GM23338 (cell line): ENCODE results near the gene UBASH3A. TPM values are rescaled to one million over a fixed set of nuclear protein-coding genes. Genes with fewer than 3 reads are reported as not detected.

Experiments used
- ATAC-seq: fragments of 200-7000 bp; cut with Tn5 transposase; 3 replicates; pipeline ENCODE4 v1.9.1; 2020
- DNase-seq: peaks from one replicate; pipeline ENCODE4 v3.0.0-alpha.2; 2015; ENCODE audit warnings: low spot score
- H2AFZ ChIP-seq: fragments of 200-600 bp; sonication (generic); 2 replicates; pipeline ENCODE4 v1.8.0; 2016; ENCODE audit warnings: antibody characterized with exemption, mild to moderate bottlenecking, moderate library complexity
- H3F3A ChIP-seq: fragments of 200-600 bp; sonication (generic); replicated peaks from 2 replicates; pipeline ENCODE4 v1.8.0; 2017; ENCODE audit warnings: antibody characterized with exemption, mixed run types, low read depth
- H3K27ac ChIP-seq: fragments of 200-600 bp; sonication (generic); 2 replicates; pipeline ENCODE4 v1.6.1; 2016; ENCODE audit warnings: low read depth
- H3K27me3 ChIP-seq: fragments of 200-600 bp; sonication (generic); 2 replicates; pipeline ENCODE4 v1.8.0; 2016; ENCODE audit warnings: mild to moderate bottlenecking, mixed run types, moderate library complexity; ENCODE audit not compliant: insufficient read depth
- H3K36me3 ChIP-seq: fragments of 200-600 bp; sonication (generic); 2 replicates; pipeline ENCODE4 v1.8.0; 2016; ENCODE audit warnings: mild to moderate bottlenecking; ENCODE audit not compliant: insufficient read depth
- H3K4me1 ChIP-seq: fragments of 200-600 bp; sonication (generic); 2 replicates; pipeline ENCODE4 v1.8.0; 2016; ENCODE audit warnings: mild to moderate bottlenecking, moderate library complexity; ENCODE audit not compliant: insufficient read depth
- H3K4me2 ChIP-seq: fragments of 200-600 bp; sonication (generic); 2 replicates; pipeline ENCODE4 v1.7.1; 2017; ENCODE audit warnings: mixed run types
- H3K4me3 ChIP-seq: fragments of 200-600 bp; sonication (generic); 2 replicates; pipeline ENCODE4 v1.6.1; 2016; ENCODE audit warnings: mixed run types
- H3K79me2 ChIP-seq: fragments of 200-600 bp; sonication (generic); replicated peaks from 2 replicates; pipeline ENCODE4 v1.8.0; 2017; ENCODE audit warnings: mild to moderate bottlenecking; ENCODE audit not compliant: insufficient read depth
- H3K9me2 ChIP-seq: fragments of 200-600 bp; sonication (generic); 2 replicates; pipeline ENCODE4 v1.8.0; 2017; ENCODE audit not compliant: insufficient read depth
- H4K20me1 ChIP-seq: fragments of 200-600 bp; sonication (generic); replicated peaks from 2 replicates; pipeline ENCODE4 v1.8.0; 2017; ENCODE audit warnings: mild to moderate bottlenecking; ENCODE audit not compliant: insufficient read depth
- H3K27ac Mint-ChIP-seq: 2 replicates; pipeline ENCODE4 v1.8.0; 2020; ENCODE audit warnings: inconsistent platforms, mild to moderate bottlenecking, moderate library complexity, mixed read lengths
- H3K27me3 Mint-ChIP-seq: 3 replicates; pipeline ENCODE4 v1.8.0; 2022; ENCODE audit warnings: low read depth, mild to moderate bottlenecking, moderate library complexity, mixed read lengths, inconsistent platforms; ENCODE audit not compliant: insufficient read depth, poor library complexity
- H3K36me3 Mint-ChIP-seq: 3 replicates; pipeline ENCODE4 v1.8.0; 2021; ENCODE audit warnings: low read depth, mild to moderate bottlenecking, inconsistent platforms, moderate library complexity, mixed read lengths
- H3K4me1 Mint-ChIP-seq: 3 replicates; pipeline ENCODE4 v1.8.0; 2020; ENCODE audit warnings: mild to moderate bottlenecking, inconsistent platforms, mixed read lengths
- H3K4me3 Mint-ChIP-seq: 3 replicates; pipeline ENCODE4 v1.8.0; 2021; ENCODE audit warnings: moderate library complexity, mild to moderate bottlenecking, inconsistent platforms, mixed read lengths
- H3K9me3 Mint-ChIP-seq: 3 replicates; pipeline ENCODE4 v1.8.0; 2020; ENCODE audit warnings: moderate library complexity, mild to moderate bottlenecking, inconsistent platforms, mixed read lengths
- EZH2 ChIP-seq: fragments of 200-600 bp; sonication (generic); IDR thresholded peaks from one replicate; pipeline ENCODE4 v1.8.0; 2017; ENCODE audit warnings: antibody characterized with exemption, mild to moderate bottlenecking, low read depth; ENCODE audit not compliant: unreplicated experiment
- JUNB ChIP-seq: IDR thresholded peaks from one replicate; pipeline ENCODE4 v1.6.1; 2016; ENCODE audit warnings: antibody characterized with exemption; ENCODE audit not compliant: unreplicated experiment
- NANOG ChIP-seq: IDR thresholded peaks from 2 replicates; pipeline ENCODE4 v1.6.1; 2016; ENCODE audit warnings: antibody characterized with exemption, borderline replicate concordance
- POLR2AphosphoS5 ChIP-seq: IDR thresholded peaks from 2 replicates; pipeline ENCODE4 v1.6.1; 2016; ENCODE audit warnings: antibody characterized with exemption, low read depth
- ZNF114 ChIP-seq: fragments of 250-450 bp; sonication (Bioruptor Pico); IDR thresholded peaks from 2 replicates; pipeline ENCODE4 v1.5.0; 2020; ENCODE audit warnings: mild to moderate bottlenecking, moderate library complexity
- polyA plus RNA-seq: library from polyadenylated mRNA; unstranded; fragments of >200 nt; fragmentation: Nextera tagmentation; extraction: Ambion mirVana; gene quantifications from 2 replicates; pipeline ENCODE4 v1.2.1, GENCODE V29; 2016
- total RNA-seq: library from RNA; depleted of rRNA; stranded (reverse); fragments of >200 nt; shearing (Covaris generic); gene quantifications from 2 replicates; pipeline ENCODE4 v1.2.3, GENCODE V29; 2014
- TF ChIP-seq, protein P1 (sequence below), 2 experiments: fragments of 200-600 bp in 1 of 2; sonication (generic) in 1 of 2; conservative IDR thresholded peaks; 2 replicates each; pipeline versions ENCODE4 v1.5.1 to v1.6.1; 2016 to 2017; ENCODE audit warnings: antibody characterized with exemption in 2 of 2, low read depth in 2 of 2, mild to moderate bottlenecking in 2 of 2, moderate library complexity in 1 of 2
- TF ChIP-seq, protein P2 (sequence below): IDR thresholded peaks from one replicate; pipeline ENCODE4 v1.6.1; 2018; ENCODE audit warnings: antibody characterized with exemption; ENCODE audit not compliant: unreplicated experiment
- TF ChIP-seq, protein P3 (sequence below): fragments of 250-450 bp; sonication (Bioruptor Pico); IDR thresholded peaks from 2 replicates; pipeline ENCODE4 v1.5.0; 2020; ENCODE audit warnings: mild to moderate bottlenecking, moderate library complexity

The UBASH3A gene
- total and polyA plus RNA-seq, 2 experiments from 2014 or later: not detected

DNA sequence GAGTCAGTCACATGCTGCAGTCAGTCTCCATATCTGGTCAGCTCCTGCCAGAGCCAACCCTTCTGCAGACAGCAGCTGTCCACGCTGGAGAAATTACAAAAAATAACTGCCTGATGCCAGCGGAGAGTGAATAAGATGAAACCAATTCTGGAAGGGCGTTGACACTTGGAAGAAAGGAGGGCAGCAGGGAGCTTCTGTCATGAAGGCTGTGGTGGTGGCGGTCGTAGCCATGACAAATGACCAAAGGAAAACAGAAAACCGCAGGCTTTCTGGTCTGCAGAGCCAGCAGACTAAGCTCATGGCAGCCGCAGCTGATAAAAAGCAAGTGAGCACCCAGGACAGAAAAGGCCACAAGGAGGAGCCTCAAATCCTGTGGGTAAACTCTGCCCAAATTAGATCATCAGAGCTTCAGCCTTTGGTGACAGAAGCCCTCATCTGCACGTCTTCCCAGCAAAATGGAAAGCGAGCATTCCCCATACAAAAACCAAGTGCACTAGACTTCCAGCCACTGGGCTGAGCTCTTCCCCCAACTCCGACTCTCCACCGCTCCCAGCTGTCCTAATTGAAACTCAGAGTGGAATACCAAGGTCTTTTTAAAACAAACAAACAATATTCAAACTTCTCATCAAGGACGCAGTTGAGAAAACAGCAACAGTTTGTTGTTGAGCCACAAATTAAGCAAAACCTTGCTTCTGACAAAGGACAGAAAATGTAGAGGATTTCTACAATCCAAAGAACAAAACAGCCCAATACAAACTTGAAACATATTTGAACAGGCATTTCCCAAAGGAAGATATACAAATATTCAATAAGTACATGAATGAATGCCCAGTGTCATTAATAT, 63.7 kb downstream of the UBASH3A start:
- H3K9me3 Mint-ChIP-seq: no peaks in the 10 kb centered on the region
- H3K4me3 Mint-ChIP-seq: no peak overlapping the region
- Histone ChIP-seq H3K9me2 (no peaks in the 10 kb centered on the region), H3K27me3 (no peaks in the 10 kb centered on the region), H2AFZ (no peak overlapping the region), H3K4me2 (no peak overlapping the region), H4K20me1 (no peaks in the 10 kb centered on the region), H3K27ac (no peak overlapping the region), H3K79me2 (no peaks in the 10 kb centered on the region), H3F3A (no peaks in the 10 kb centered on the region), H3K36me3 (no peaks in the 10 kb centered on the region), H3K4me1 (peaks cover 11% of the 10 kb centered on the region), H3K4me3 (no peak overlapping the region)
- H3K36me3 Mint-ChIP-seq: no peaks in the 10 kb centered on the region
- TF ChIP-seq EZH2 (no peak), JUNB (no peak)
- TF ChIP-seq, protein P1, sequence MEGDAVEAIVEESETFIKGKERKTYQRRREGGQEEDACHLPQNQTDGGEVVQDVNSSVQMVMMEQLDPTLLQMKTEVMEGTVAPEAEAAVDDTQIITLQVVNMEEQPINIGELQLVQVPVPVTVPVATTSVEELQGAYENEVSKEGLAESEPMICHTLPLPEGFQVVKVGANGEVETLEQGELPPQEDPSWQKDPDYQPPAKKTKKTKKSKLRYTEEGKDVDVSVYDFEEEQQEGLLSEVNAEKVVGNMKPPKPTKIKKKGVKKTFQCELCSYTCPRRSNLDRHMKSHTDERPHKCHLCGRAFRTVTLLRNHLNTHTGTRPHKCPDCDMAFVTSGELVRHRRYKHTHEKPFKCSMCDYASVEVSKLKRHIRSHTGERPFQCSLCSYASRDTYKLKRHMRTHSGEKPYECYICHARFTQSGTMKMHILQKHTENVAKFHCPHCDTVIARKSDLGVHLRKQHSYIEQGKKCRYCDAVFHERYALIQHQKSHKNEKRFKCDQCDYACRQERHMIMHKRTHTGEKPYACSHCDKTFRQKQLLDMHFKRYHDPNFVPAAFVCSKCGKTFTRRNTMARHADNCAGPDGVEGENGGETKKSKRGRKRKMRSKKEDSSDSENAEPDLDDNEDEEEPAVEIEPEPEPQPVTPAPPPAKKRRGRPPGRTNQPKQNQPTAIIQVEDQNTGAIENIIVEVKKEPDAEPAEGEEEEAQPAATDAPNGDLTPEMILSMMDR (conservative IDR thresholded peaks at IDR 0.05; ENCODE audit: low read depth in 2 of 2): peak; percentile 35 to 63; a peak in 3 of 4 replicates
- DNase-seq (peak; percentile 60), ATAC-seq (peak; percentile 64)
- H3K27ac Mint-ChIP-seq: no peak overlapping the region
- H3K4me1 Mint-ChIP-seq: peaks cover 40% of the 10 kb centered on the region
- peaks cover 10% of the 10 kb centered on the region for H3K27me3 Mint-ChIP-seq

DNA sequence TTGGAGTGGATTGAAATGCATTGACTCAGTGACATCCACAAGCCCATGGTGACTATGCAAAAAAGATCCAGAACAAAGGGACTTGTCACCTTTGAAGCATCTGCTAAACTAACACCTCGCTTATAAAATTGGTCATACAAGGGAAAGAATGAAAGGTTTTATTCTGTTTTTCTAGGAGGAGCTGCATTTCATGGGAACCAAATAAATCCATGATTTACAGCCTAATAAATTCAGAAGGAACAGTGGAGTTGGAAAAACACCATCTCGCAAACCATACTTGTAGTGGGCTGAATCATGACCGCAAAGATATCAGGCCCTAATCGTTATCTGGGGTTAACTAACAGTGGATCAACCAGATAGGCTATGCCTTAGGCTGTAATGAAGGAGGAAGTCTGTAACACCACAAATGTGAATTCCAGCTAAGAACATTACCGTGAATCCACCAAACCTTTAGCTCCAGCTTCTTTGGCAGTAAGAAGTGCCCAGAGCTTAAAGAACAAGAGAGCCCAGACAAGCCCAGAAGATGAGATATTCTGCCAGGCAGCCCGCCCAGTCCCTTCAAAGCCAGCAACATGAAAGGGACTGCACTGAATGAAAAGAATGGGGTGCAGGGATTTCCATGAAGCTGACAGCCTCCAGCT, 64.9 kb downstream of the UBASH3A start:
- H3K79me2 ChIP-seq: no peaks in the 10 kb centered on the region
- no peak overlapping the region for H2AFZ ChIP-seq
- DNase-seq (no peak), ATAC-seq (no peak)
- no peak overlapping the region for H3K4me2 ChIP-seq
- no peak overlapping the region for H3K27ac ChIP-seq
- no peak overlapping the region for H3K4me3 ChIP-seq
- no peaks in the 10 kb centered on the region for H3K9me2 ChIP-seq
- Mint-ChIP-seq H3K4me3 (no peak overlapping the region), H3K4me1 (peaks cover 30% of the 10 kb centered on the region), H3K9me3 (no peaks in the 10 kb centered on the region), H3K27me3 (peaks cover 10% of the 10 kb centered on the region), H3K27ac (no peak overlapping the region), H3K36me3 (no peaks in the 10 kb centered on the region)
- no peaks in the 10 kb centered on the region for H3K27me3 ChIP-seq
- H3K36me3 ChIP-seq: no peaks in the 10 kb centered on the region
- no peaks in the 10 kb centered on the region for H3F3A ChIP-seq
- H4K20me1 ChIP-seq: no peaks in the 10 kb centered on the region
- peaks cover 7% of the 10 kb centered on the region for H3K4me1 ChIP-seq
- TF ChIP-seq, protein P2, sequence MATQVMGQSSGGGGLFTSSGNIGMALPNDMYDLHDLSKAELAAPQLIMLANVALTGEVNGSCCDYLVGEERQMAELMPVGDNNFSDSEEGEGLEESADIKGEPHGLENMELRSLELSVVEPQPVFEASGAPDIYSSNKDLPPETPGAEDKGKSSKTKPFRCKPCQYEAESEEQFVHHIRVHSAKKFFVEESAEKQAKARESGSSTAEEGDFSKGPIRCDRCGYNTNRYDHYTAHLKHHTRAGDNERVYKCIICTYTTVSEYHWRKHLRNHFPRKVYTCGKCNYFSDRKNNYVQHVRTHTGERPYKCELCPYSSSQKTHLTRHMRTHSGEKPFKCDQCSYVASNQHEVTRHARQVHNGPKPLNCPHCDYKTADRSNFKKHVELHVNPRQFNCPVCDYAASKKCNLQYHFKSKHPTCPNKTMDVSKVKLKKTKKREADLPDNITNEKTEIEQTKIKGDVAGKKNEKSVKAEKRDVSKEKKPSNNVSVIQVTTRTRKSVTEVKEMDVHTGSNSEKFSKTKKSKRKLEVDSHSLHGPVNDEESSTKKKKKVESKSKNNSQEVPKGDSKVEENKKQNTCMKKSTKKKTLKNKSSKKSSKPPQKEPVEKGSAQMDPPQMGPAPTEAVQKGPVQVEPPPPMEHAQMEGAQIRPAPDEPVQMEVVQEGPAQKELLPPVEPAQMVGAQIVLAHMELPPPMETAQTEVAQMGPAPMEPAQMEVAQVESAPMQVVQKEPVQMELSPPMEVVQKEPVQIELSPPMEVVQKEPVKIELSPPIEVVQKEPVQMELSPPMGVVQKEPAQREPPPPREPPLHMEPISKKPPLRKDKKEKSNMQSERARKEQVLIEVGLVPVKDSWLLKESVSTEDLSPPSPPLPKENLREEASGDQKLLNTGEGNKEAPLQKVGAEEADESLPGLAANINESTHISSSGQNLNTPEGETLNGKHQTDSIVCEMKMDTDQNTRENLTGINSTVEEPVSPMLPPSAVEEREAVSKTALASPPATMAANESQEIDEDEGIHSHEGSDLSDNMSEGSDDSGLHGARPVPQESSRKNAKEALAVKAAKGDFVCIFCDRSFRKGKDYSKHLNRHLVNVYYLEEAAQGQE: no peak
- no peak for TF ChIP-seq NANOG
- TF ChIP-seq, protein P3, sequence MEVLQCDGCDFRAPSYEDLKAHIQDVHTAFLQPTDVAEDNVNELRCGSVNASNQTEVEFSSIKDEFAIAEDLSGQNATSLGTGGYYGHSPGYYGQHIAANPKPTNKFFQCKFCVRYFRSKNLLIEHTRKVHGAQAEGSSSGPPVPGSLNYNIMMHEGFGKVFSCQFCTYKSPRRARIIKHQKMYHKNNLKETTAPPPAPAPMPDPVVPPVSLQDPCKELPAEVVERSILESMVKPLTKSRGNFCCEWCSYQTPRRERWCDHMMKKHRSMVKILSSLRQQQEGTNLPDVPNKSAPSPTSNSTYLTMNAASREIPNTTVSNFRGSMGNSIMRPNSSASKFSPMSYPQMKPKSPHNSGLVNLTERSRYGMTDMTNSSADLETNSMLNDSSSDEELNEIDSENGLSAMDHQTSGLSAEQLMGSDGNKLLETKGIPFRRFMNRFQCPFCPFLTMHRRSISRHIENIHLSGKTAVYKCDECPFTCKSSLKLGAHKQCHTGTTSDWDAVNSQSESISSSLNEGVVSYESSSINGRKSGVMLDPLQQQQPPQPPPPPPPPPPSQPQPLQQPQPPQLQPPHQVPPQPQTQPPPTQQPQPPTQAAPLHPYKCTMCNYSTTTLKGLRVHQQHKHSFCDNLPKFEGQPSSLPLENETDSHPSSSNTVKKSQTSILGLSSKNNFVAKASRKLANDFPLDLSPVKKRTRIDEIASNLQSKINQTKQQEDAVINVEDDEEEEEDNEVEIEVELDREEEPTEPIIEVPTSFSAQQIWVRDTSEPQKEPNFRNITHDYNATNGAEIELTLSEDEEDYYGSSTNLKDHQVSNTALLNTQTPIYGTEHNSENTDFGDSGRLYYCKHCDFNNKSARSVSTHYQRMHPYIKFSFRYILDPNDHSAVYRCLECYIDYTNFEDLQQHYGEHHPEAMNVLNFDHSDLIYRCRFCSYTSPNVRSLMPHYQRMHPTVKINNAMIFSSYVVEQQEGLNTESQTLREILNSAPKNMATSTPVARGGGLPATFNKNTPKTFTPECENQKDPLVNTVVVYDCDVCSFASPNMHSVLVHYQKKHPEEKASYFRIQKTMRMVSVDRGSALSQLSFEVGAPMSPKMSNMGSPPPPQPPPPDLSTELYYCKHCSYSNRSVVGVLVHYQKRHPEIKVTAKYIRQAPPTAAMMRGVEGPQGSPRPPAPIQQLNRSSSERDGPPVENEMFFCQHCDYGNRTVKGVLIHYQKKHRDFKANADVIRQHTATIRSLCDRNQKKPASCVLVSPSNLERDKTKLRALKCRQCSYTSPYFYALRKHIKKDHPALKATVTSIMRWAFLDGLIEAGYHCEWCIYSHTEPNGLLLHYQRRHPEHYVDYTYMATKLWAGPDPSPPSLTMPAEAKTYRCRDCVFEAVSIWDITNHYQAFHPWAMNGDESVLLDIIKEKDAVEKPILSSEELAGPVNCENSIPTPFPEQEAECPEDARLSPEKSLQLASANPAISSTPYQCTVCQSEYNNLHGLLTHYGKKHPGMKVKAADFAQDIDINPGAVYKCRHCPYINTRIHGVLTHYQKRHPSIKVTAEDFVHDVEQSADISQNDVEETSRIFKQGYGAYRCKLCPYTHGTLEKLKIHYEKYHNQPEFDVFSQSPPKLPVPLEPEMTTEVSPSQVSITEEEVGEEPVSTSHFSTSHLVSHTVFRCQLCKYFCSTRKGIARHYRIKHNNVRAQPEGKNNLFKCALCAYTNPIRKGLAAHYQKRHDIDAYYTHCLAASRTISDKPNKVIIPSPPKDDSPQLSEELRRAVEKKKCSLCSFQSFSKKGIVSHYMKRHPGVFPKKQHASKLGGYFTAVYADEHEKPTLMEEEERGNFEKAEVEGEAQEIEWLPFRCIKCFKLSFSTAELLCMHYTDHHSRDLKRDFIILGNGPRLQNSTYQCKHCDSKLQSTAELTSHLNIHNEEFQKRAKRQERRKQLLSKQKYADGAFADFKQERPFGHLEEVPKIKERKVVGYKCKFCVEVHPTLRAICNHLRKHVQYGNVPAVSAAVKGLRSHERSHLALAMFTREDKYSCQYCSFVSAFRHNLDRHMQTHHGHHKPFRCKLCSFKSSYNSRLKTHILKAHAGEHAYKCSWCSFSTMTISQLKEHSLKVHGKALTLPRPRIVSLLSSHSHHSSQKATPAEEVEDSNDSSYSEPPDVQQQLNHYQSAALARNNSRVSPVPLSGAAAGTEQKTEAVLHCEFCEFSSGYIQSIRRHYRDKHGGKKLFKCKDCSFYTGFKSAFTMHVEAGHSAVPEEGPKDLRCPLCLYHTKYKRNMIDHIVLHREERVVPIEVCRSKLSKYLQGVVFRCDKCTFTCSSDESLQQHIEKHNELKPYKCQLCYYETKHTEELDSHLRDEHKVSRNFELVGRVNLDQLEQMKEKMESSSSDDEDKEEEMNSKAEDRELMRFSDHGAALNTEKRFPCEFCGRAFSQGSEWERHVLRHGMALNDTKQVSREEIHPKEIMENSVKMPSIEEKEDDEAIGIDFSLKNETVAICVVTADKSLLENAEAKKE (CRISPR knock-in tag): no peak
- no peak for TF ChIP-seq ZNF114
- TF ChIP-seq POLR2AphosphoS5: no peak
